Left renal cortex interstitium (tissue), 4 donors: ENCODE data around the gene GPR156. TPM values are rescaled to one million over a fixed set of nuclear protein-coding genes. Genes with fewer than 3 reads are reported as not detected.
"Not testable (repeated sequence)": the region's sequence is repeated elsewhere in the genome, so short reads cannot be mapped to it uniquely, and the experiment has no call there.

Source experiments
- DNase-seq, 4 donors: peaks; one replicate each; pipeline ENCODE4 v3.0.0-alpha.2; 2013; ENCODE audit warnings: low read depth in 4 of 4, low spot score in 2 of 4, missing footprints in 1 of 4
- polyA plus RNA-seq, 4 donors: library from polyadenylated mRNA; unstranded; fragments of 120-200 nt; gene quantifications; one replicate each; pipeline ENCODE4 v1.2.1, GENCODE V29; 2013; ENCODE audit not compliant: insufficient read length in 4 of 4

The GPR156 gene
- polyA plus RNA-seq = 1 to 10 TPM; 2.6 to 3.1 (median 2.7) TPM

- DNase-seq = no peak
Observed at GRCh38 chr3:120284747-120285507, at the start of gene GPR156. Gene GPR156, minus strand, starts transcription at chr3:120285222. Its CDS starts 41,124 bp downstream, at chr3:120244098.

DNA sequence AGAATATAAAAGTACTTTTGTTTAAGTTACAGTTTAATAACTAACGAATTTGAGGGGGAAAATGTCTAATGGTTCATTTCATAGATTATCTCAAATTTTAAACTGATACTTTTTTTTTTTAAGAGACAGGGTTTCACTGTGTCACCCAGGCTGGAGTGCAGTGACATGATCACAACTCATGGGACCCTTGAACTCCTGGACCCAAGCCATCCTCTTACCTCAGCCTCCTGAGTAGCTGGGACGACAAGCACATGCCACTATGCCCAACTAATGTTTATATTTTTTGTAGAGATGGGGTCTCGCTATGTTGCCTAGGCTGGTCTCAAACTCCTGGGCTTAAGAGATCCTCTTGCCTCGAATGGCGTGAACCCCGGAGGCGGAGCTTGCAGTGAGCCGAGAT lies 47.6 kb upstream of the GPR156 start:
- no peak for DNase-seq

DNA sequence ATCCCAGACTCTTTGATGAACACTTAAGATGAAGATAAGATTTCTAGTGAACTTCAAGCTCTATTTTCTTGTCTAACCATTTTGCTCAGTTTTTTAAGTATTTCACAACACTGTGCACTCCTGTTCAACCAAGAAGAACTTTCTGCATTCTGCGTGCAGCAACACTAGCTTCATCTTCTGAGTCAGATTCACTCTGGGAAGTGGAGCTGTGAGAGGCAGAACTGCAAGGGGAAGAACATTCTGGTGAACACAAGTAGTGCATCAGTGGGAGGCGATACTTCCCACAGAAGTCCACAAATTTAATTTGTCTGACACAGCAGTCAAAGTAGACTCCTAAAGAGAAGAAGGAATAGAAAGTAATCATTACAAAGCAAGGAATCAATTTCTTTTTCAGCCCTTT lies 46.1 kb upstream of the GPR156 start:
- no peak for DNase-seq

GRCh38 chr3:120326784-120327183 lies 41.8 kb upstream of the GPR156 start:
- DNase-seq = no peak

DNA sequence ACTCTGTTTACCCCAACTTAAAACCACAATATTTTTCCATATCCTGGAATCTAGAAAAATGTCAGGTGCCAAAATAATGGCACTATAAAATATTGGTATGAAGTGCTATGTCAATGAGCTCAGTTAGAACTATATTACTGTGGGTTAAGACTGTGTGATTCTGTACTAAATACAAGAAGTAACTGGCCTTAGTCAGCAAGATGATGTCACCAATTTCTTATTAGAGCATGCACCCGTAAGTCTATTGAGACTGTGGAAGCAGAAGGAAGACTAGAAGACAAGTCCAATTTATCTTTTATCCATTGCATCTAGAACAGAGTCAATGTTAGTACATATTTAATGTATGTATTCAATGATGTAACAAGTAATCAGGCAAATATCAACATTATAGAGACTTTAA lies 39.2 kb upstream of the GPR156 start:
- DNase-seq = no peak

- DNase-seq = not testable (repeated sequence)
Observed at GRCh38 chr3:120323761-120324160, 38.7 kb upstream of the GPR156 start.

DNA sequence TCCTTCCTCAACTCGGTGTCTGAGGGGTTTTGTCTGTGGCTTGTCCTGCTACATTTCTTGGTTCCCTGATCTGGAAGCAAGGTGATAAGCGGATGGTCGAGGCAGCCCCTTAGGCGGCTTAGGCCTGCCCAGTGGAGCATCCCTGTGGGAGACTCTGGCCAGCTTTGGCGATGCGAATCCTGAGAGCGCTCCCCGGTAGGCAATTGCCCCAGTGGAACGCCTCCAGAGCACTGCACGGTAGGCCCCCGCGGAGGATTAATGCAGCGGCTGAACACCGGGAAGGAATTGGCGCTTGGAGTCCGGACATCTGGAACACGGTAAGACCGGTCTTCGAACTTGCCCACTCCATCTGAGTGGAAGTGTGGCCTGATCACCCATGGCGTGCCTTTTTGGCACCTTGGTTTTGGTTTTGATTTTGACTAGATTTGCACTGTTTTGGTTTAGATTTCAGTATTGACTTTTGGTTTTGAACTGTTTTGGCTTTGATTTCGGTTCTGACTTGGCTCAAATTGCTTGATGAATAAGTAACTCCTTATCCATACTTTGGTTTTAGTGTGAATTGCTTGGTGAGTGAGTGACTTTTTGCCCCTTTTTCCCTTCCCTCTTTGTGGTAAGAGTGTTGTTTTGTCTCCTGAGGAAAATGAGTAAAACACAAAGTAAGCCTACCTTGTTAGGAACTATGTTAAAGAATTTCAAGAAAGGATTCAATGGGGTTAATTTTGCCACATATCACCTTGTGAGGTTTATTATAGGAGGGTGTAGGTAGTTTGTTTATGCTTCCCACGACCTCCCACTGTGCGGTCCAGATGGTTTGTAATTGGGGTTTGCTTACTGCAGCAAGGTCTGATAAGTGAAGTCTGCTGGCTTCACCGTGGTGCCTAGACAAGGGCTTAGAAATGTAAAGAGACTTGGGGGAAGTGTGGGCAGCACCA lies 27.1 kb upstream of the GPR156 start:
- no peak for DNase-seq

DNA sequence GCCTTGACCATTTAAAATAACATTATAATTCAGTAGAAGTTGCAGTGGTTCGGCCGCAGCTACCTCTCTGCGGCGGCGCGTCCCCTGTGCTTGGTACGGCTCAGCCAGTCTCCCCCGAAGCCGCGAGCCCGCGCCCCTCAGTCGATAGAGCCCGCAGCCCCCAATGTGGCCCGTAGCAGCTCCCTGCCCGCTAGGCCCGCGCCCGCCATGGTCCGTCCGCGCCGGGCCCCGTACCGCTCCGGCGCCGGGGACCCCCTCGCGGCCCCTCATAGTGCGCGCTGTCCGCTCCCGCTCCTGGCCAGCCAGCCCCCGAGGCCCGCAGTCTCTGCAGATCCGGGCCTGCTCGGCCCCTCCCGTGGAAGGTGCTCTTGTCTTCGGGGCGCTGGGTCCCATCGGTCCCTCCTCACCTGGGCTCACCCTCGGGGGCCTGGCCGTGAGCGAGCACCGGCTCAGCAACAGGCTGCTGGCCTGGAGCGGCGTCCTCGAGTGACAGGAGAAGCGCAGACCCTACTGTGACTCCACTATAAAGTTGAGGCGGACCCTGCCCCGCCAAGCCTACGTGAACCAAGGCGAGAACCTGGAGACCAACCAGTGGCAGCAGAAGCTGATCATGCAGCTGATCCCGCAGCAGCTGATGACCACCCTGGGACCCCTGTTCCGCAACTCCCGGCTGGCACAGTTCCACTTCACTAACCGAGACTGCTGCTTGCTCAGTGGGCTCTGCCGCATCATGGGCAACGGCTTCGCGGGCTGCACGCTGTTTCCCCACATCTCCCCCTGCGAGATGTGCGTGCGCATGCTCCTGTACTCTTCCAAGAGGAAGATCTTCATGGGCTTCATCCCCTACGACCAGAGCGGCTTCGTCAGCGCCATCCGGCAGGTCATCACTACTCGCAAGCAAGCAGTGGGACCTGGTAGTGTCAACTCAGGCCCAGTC lies 21.8 kb upstream of the GPR156 start:
- no peak for DNase-seq

DNA sequence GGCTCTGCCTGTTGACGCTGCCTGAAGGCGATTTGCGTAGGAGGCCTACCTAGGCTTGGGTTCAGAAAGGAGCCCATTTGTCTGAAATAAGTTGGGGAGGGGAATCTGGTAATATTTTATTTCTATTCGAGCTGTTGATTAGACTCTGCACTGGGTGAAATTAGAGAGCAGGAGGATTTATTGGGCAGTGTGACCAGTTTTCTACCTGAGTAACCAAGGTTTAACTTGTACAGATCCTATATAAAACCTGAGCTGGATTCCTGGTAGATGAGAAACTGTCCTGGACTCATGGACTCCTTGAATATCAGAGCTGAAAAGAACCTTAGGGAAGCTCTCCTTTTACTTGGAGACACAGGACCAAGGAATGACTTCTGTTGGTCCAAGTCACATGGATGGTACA lies 19.6 kb upstream of the GPR156 start:
- DNase-seq = peak in 1 of 4 donors; percentile 45

- no peak for DNase-seq
Observed at GRCh38 chr3:120302361-120302760, 17.3 kb upstream of the GPR156 start.

GRCh38 chr3:120300971-120301370 lies 15.9 kb upstream of the GPR156 start:
- DNase-seq = no peak

DNA sequence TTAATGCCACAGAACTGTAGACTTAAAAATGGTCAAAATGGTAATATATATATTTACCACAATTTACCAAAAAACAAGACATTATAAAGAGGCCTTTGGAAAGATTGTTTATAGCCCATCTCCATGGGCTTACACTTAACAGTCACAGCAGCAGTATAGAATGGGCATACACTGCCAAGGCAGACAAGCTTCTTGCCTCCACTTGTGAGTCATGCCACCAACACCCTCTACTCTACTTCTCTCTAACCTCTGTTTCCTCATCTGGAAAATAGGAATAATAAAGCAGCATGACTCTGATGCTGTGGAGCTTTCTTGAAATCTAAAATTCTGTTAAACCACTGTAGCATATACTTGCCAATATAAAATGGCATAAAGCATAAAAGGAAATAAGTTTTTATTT lies 14.4 kb upstream of the GPR156 start:
- no peak for DNase-seq

- DNase-seq = no peak
Observed at GRCh38 chr3:120298996-120299395, 14.0 kb upstream of the GPR156 start.

- not testable (repeated sequence) for DNase-seq
Observed at GRCh38 chr3:120291552-120291951, 6.5 kb upstream of the GPR156 start.

DNA sequence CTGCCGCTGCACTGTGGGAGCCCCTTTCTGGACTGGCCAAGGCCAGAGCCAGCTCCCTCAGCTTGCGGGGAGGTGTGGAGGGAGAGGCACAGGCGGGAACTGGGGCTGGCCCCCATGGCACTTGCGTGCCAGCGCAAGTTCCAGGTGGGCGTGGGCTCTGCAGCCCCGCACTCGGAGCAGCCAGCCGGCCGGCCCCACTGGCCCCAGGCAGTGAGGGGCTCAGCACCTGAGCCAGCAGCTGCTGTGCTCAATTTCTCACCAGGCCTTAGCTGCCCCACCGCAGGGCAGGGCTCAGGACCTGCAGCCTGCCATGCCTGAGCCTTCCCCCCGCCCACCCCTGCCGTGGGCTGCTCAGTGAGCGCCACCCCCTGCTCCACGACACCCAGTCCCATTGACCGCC lies 4.6 kb upstream of the GPR156 start:
- no peak for DNase-seq

DNA sequence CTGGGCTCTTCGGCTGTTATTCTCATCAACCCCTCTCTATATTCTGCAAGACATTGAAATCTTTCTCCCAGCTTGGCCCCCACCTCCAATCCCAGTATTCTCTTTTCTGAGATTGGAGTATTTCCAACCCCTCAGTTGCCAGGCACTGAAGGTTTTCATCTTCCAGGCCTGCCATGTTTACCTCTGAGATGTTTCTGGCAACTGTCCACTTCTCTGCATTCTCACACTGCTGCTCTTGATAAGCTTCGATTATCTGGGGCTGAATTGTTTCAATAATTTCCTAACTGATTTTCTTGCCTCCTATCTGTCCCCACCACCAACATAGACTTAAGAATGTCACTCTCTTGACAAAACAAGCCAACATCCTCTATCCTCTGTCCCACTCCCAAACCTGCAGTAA lies 1.4 kb upstream of the GPR156 start:
- no peak for DNase-seq

DNA sequence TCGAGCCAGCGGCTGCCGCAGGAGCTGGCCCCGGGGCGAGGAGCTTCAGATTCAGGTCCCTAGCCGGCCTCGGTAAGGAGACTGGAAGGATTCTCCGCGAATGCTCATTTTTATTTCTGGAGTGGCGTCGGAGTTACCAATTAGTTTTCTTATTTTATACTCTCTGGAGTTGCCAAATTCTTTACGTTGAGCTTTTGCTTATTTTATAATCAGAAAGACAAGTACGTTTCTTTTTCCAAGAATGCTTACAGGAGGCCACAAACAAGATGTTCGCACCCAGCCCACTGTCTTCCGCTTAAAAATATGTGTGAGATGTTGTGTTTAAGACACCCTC lies 453 bp upstream of the GPR156 start:
- DNase-seq = no peak

DNA sequence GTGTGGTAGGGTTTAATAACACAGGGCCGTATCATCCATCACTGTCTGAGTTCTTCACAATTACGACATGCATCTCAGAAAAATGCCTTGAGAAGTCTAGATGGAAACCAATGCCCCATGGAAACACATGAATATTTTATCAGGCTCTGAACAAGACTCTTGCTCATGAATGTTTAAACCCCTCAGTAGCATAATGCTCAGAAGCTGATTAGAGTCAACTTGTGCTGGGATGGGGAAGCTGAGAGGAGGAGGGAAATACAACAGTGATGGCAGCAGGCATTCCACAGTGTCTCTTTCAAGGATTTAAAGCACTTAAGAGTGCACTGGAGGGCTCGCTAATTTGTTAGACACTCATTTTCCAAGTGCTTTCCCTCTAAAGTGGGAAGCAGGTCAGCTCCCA lies 3.8 kb downstream of the GPR156 start:
- DNase-seq = no peak

- DNase-seq = no peak
Observed at GRCh38 chr3:120280566-120280965, 4.5 kb downstream of the GPR156 start.

- no peak for DNase-seq
Observed at GRCh38 chr3:120280026-120280425, 5.0 kb downstream of the GPR156 start.

DNA sequence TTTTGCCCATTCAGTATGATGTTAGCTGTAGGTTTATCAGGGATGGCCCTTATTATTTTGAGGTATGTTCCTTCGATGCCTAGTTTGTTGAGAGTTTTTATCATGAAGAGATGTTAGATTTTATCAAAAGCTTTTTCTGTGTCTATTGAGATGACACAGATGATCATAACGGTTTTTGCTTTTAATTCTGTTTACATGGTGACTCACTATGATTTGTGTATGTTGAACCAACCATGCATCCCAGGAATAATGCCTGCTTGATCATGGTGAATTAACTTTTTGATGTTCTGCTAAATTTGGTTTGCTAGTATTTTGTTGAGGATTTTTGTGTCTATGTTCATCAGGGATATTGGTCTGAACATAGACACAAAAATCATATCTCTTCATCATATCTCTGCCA lies 8.3 kb downstream of the GPR156 start:
- no peak for DNase-seq
